Neural progenitor cell (in vitro differentiated cells): Measurements from ENCODE around the gene AP1M1. TPM values are rescaled to one million over a fixed set of nuclear protein-coding genes. Genes with fewer than 3 reads are reported as not detected.

Experiments
- DNase-seq: peaks from one replicate; pipeline ENCODE4 v3.0.0-alpha.2; 2016; ENCODE audit warnings: low spot score
- H2AFZ ChIP-seq: fragments of 200-600 bp; sonication (generic); replicated peaks from 2 replicates; pipeline ENCODE4 v1.6.1; 2016; ENCODE audit warnings: antibody characterized with exemption
- H3F3A ChIP-seq: fragments of 200-600 bp; sonication (generic); 2 replicates; pipeline ENCODE4 v1.6.1; 2016; ENCODE audit warnings: antibody characterized with exemption, low read depth
- H3K27ac ChIP-seq: fragments of 200-600 bp; sonication (generic); 2 replicates; pipeline ENCODE4 v1.5.1; 2016; ENCODE audit warnings: mild to moderate bottlenecking
- H3K27me3 ChIP-seq: fragments of 200-600 bp; sonication (generic); 2 replicates; pipeline ENCODE4 v1.6.1; 2016; ENCODE audit warnings: mild to moderate bottlenecking, moderate library complexity
- H3K36me3 ChIP-seq: fragments of 200-600 bp; sonication (generic); 2 replicates; pipeline ENCODE4 v1.5.1; 2016
- H3K4me1 ChIP-seq: fragments of 200-600 bp; sonication (generic); 2 replicates; pipeline ENCODE4 v1.6.1; 2016; ENCODE audit warnings: mixed run types
- H3K4me2 ChIP-seq: fragments of 200-600 bp; sonication (generic); 2 replicates; pipeline ENCODE4 v1.6.1; 2016
- H3K4me3 ChIP-seq: fragments of 200-600 bp; sonication (generic); 2 replicates; pipeline ENCODE4 v1.5.1; 2016
- H3K79me2 ChIP-seq: fragments of 200-600 bp; sonication (generic); 2 replicates; pipeline ENCODE4 v1.6.1; 2016; ENCODE audit warnings: low read depth
- H3K9ac ChIP-seq: fragments of 200-600 bp; sonication (generic); 2 replicates; pipeline ENCODE4 v1.6.1; 2016
- H3K9me3 ChIP-seq: fragments of 200-600 bp; sonication (generic); 2 replicates; pipeline ENCODE4 v1.5.1; 2016; ENCODE audit warnings: low read depth
- H4K20me1 ChIP-seq: fragments of 200-600 bp; sonication (generic); 2 replicates; pipeline ENCODE4 v1.6.1; 2016; ENCODE audit warnings: low read depth
- H3K27ac Mint-ChIP-seq: 3 replicates; pipeline ENCODE4 v1.8.0; 2021; ENCODE audit warnings: mixed read lengths
- H3K27me3 Mint-ChIP-seq: 2 replicates; pipeline ENCODE4 v1.8.0; 2022; ENCODE audit warnings: low read depth, mild to moderate bottlenecking, inconsistent platforms, moderate library complexity, mixed read lengths; ENCODE audit not compliant: insufficient read depth
- H3K36me3 Mint-ChIP-seq: 3 replicates; pipeline ENCODE4 v1.8.0; 2021; ENCODE audit warnings: mixed read lengths
- H3K4me1 Mint-ChIP-seq: 3 replicates; pipeline ENCODE4 v1.8.0; 2021; ENCODE audit warnings: mixed read lengths
- H3K4me3 Mint-ChIP-seq: 3 replicates; pipeline ENCODE4 v1.8.0; 2021; ENCODE audit warnings: mild to moderate bottlenecking, moderate library complexity, mixed read lengths
- H3K9me3 Mint-ChIP-seq: 3 replicates; pipeline ENCODE4 v1.8.0; 2020; ENCODE audit warnings: mixed read lengths
- CTCF ChIP-seq: fragments of 200-600 bp; sonication (generic); IDR thresholded peaks from 2 replicates; pipeline ENCODE4 v1.5.1; 2017; ENCODE audit warnings: antibody characterized with exemption, mild to moderate bottlenecking
- EZH2 ChIP-seq: fragments of 200-600 bp; sonication (generic); IDR thresholded peaks from 2 replicates; pipeline ENCODE4 v1.6.1; 2017; ENCODE audit warnings: antibody characterized with exemption, mild to moderate bottlenecking, moderate library complexity
- EZH2phosphoT487 ChIP-seq: fragments of 200-600 bp; sonication (generic); IDR thresholded peaks from 2 replicates; pipeline ENCODE4 v1.6.1; 2017; ENCODE audit warnings: antibody characterized with exemption
- total RNA-seq: library from RNA; depleted of rRNA; stranded (reverse); fragments of >200 nt; gene quantifications from 2 replicates; pipeline ENCODE4 v1.2.3, GENCODE V29; 2015; ENCODE audit warnings: low replicate concordance

AP1M1 gene
- total RNA-seq, 1 donor from 2014 or later, result 26.5 TPM

- H3K27me3 Mint-ChIP-seq, result peaks cover 5% of the 10 kb centered on the region
- H3K79me2 ChIP-seq, result no peaks in the 10 kb centered on the region
- H3K36me3 Mint-ChIP-seq, result no peaks in the 10 kb centered on the region
- no peak overlapping the region for H3K9ac ChIP-seq
- no peaks in the 10 kb centered on the region for H3K27me3 ChIP-seq
- H3K27ac Mint-ChIP-seq, result peak overlapping the region; percentile 54
- H3K4me1 Mint-ChIP-seq, result no peaks in the 10 kb centered on the region
- H3K4me1 ChIP-seq, result no peaks in the 10 kb centered on the region
- H3K36me3 ChIP-seq, result no peaks in the 10 kb centered on the region
- H4K20me1 ChIP-seq, result no peaks in the 10 kb centered on the region
- H3K9me3 ChIP-seq, result no peaks in the 10 kb centered on the region
- no peaks in the 10 kb centered on the region for H3K9me3 Mint-ChIP-seq
- no peak overlapping the region for H3K4me2 ChIP-seq
- no peak for TF ChIP-seq CTCF
- TF ChIP-seq EZH2, result no peak
- TF ChIP-seq EZH2phosphoT487, result no peak
- H3K27ac ChIP-seq, result no peak overlapping the region
- DNase-seq, result no peak
- H3F3A ChIP-seq, result no peaks in the 10 kb centered on the region
- no peak overlapping the region for H3K4me3 Mint-ChIP-seq
- no peak overlapping the region for H3K4me3 ChIP-seq
- H2AFZ ChIP-seq, result no peak overlapping the region
Measured at GRCh38 chr19:16252459-16253205, 54.9 kb downstream of the AP1M1 start.

GRCh38 chr19:16254851-16255408 lies 57.2 kb downstream of the AP1M1 start:
- H3K27me3 Mint-ChIP-seq, result peaks cover 6% of the 10 kb centered on the region
- Histone ChIP-seq H3K4me2 (no peak overlapping the region), H3K4me1 (no peaks in the 10 kb centered on the region), H3K9me3 (no peaks in the 10 kb centered on the region), H3K9ac (no peak overlapping the region), H3K79me2 (no peaks in the 10 kb centered on the region), H3K36me3 (no peaks in the 10 kb centered on the region), H4K20me1 (no peaks in the 10 kb centered on the region), H3F3A (no peaks in the 10 kb centered on the region), H3K27me3 (no peaks in the 10 kb centered on the region), H3K27ac (no peak overlapping the region), H3K4me3 (no peak overlapping the region), H2AFZ (no peak overlapping the region)
- H3K36me3 Mint-ChIP-seq, result no peaks in the 10 kb centered on the region
- TF ChIP-seq EZH2 (no peak), EZH2phosphoT487 (no peak)
- no peaks in the 10 kb centered on the region for H3K4me1 Mint-ChIP-seq
- H3K27ac Mint-ChIP-seq, result no peak overlapping the region
- no peak for DNase-seq
- no peaks in the 10 kb centered on the region for H3K9me3 Mint-ChIP-seq
- H3K4me3 Mint-ChIP-seq, result peak overlapping the region; percentile 6

GRCh38 chr19:16257509-16258002 lies 59.8 kb downstream of the AP1M1 start:
- Histone ChIP-seq H3F3A (no peaks in the 10 kb centered on the region), H3K27ac (no peak overlapping the region), H2AFZ (no peak overlapping the region), H3K4me3 (no peak overlapping the region), H3K36me3 (no peaks in the 10 kb centered on the region), H3K4me1 (no peaks in the 10 kb centered on the region), H3K9me3 (no peaks in the 10 kb centered on the region), H3K27me3 (no peaks in the 10 kb centered on the region), H4K20me1 (no peaks in the 10 kb centered on the region), H3K79me2 (no peaks in the 10 kb centered on the region), H3K9ac (no peak overlapping the region), H3K4me2 (no peak overlapping the region)
- Mint-ChIP-seq H3K27ac (peak overlapping the region; percentile 29), H3K27me3 (peaks cover 4% of the 10 kb centered on the region), H3K4me1 (no peaks in the 10 kb centered on the region), H3K9me3 (no peaks in the 10 kb centered on the region), H3K4me3 (no peak overlapping the region), H3K36me3 (no peaks in the 10 kb centered on the region)
- no peak for TF ChIP-seq CTCF
- TF ChIP-seq EZH2phosphoT487, result no peak
- TF ChIP-seq EZH2, result no peak
- DNase-seq, result no peak

- Histone ChIP-seq H3K27ac (no peak overlapping the region), H3K4me1 (no peaks in the 10 kb centered on the region), H3K79me2 (no peaks in the 10 kb centered on the region), H2AFZ (no peak overlapping the region), H3F3A (no peaks in the 10 kb centered on the region), H3K4me3 (no peak overlapping the region), H3K36me3 (no peaks in the 10 kb centered on the region), H4K20me1 (no peaks in the 10 kb centered on the region), H3K4me2 (no peak overlapping the region), H3K27me3 (no peaks in the 10 kb centered on the region), H3K9ac (no peak overlapping the region), H3K9me3 (no peaks in the 10 kb centered on the region)
- H3K9me3 Mint-ChIP-seq, result no peaks in the 10 kb centered on the region
- H3K27me3 Mint-ChIP-seq, result peaks cover 7% of the 10 kb centered on the region
- DNase-seq, result no peak
- no peaks in the 10 kb centered on the region for H3K4me1 Mint-ChIP-seq
- no peak overlapping the region for H3K27ac Mint-ChIP-seq
- no peaks in the 10 kb centered on the region for H3K36me3 Mint-ChIP-seq
- H3K4me3 Mint-ChIP-seq, result no peak overlapping the region
- TF ChIP-seq EZH2phosphoT487, result no peak
- no peak for TF ChIP-seq EZH2
- TF ChIP-seq CTCF, result no peak
Measured at GRCh38 chr19:16258440-16258903, 60.8 kb downstream of the AP1M1 start.
